GM20431 (cell line): ENCODE measurements around the gene WDR18.
"Not testable (repeated sequence)": the region's sequence is repeated elsewhere in the genome, so short reads cannot be mapped to it uniquely, and the experiment has no call there.

Source experiments
- in situ Hi-C: fragments of 300-500 bp; cut with MseI, MboI; formaldehyde crosslinking; loops from one replicate; pipeline ENCODE4 v1.15.0; 2020; ENCODE audit warnings: low sequenced_read_pairs; ENCODE audit not compliant: unreplicated experiment

The WDR18 gene

GRCh38 chr19:1017115-1017905, 33.2 kb downstream of the WDR18 start:
- in situ Hi-C loops = no loop called here

GRCh38 chr19:1017906-1018305, 33.8 kb downstream of the WDR18 start:
- in situ Hi-C loops = no loop called here

GRCh38 chr19:1018393-1018792, 34.2 kb downstream of the WDR18 start:
- in situ Hi-C loops = no loop called here

- in situ Hi-C loops = no loop called here
Measured at GRCh38 chr19:1018932-1019615, 34.9 kb downstream of the WDR18 start.

- in situ Hi-C loops = no loop called here
Measured at GRCh38 chr19:1019616-1019961, 35.4 kb downstream of the WDR18 start.

GRCh38 chr19:1019980-1020867, 36.1 kb downstream of the WDR18 start:
- in situ Hi-C loops = no loop called here

GRCh38 chr19:1020868-1021425, 36.8 kb downstream of the WDR18 start, which contains the start of gene TMEM259:
Gene TMEM259 (minus strand): TSS chr19:1021123. CDS start chr19:1020996, 127 bp downstream.
- in situ Hi-C loops = no loop called here

- in situ Hi-C loops = not testable (repeated sequence)
Measured at GRCh38 chr19:1023883-1024188, 39.7 kb downstream of the WDR18 start.

GRCh38 chr19:1025080-1025479, 40.9 kb downstream of the WDR18 start:
- in situ Hi-C loops = not testable (repeated sequence)

GRCh38 chr19:1025960-1026782, 42.0 kb downstream of the WDR18 start, which contains the start of gene CNN2:
Gene CNN2 (plus strand): TSS chr19:1026608. CDS start chr19:1026662, 54 bp downstream.
- in situ Hi-C loops = no loop called here

GRCh38 chr19:1026783-1027649, 42.9 kb downstream of the WDR18 start:
- in situ Hi-C loops = no loop called here

- in situ Hi-C loops = no loop called here
Measured at GRCh38 chr19:1027650-1028061, 43.5 kb downstream of the WDR18 start.

- in situ Hi-C loops = no loop called here
Measured at GRCh38 chr19:1028062-1028926, 44.1 kb downstream of the WDR18 start.

- in situ Hi-C loops = no loop called here
Measured at GRCh38 chr19:1032264-1032867, 48.2 kb downstream of the WDR18 start.

GRCh38 chr19:1035998-1036621, 52.0 kb downstream of the WDR18 start:
- in situ Hi-C loops = no loop called here

- in situ Hi-C loops = no loop called here
Measured at GRCh38 chr19:1037621-1038064, 53.5 kb downstream of the WDR18 start.
